HepG2 (cell line): ENCODE data around the gene STK11. TPM values are rescaled to one million over a fixed set of nuclear protein-coding genes. Genes with fewer than 3 reads are reported as not detected.

Source experiments
- ARNT ChIP-seq: fragments of 450-650 bp; IDR thresholded peaks from 2 replicates; pipeline ENCODE4 v1.6.1; 2017
- CREB3 ChIP-seq: sonication (generic); formaldehyde crosslinking; IDR thresholded peaks from 2 replicates; pipeline ENCODE4 v1.5.0; 2020; ENCODE audit warnings: missing genetic modification reagents
- DRAP1 ChIP-seq: IDR thresholded peaks from 2 replicates; pipeline ENCODE4 v1.6.1; 2016; ENCODE audit warnings: missing genetic modification reagents, missing compliant biosample characterization
- FOXJ3 ChIP-seq: sonication (generic); formaldehyde crosslinking; IDR thresholded peaks from 2 replicates; pipeline ENCODE4 v1.4.0; 2020; ENCODE audit warnings: missing genetic modification reagents, mild to moderate bottlenecking, borderline replicate concordance
- FOXM1 ChIP-seq: sonication (generic); formaldehyde crosslinking; IDR thresholded peaks from 2 replicates; pipeline ENCODE4 v1.5.0; 2020; ENCODE audit warnings: missing genetic modification reagents
- HHEX ChIP-seq: IDR thresholded peaks from 2 replicates; pipeline ENCODE4 v1.6.1; 2016; ENCODE audit warnings: control low read depth
- IRF2 ChIP-seq: IDR thresholded peaks from 2 replicates; pipeline ENCODE4 v1.6.1; 2018; ENCODE audit warnings: missing genetic modification reagents, missing compliant biosample characterization
- NCOA5 ChIP-seq: sonication (generic); formaldehyde crosslinking; IDR thresholded peaks from 2 replicates; pipeline ENCODE4 v1.4.0; 2020; ENCODE audit warnings: missing genetic modification reagents
- STAG1 ChIP-seq: sonication (generic); formaldehyde crosslinking; IDR thresholded peaks from 2 replicates; pipeline ENCODE4 v1.4.0; 2020; ENCODE audit warnings: missing genetic modification reagents
- TBP ChIP-seq: sonication (generic); formaldehyde crosslinking; IDR thresholded peaks from 2 replicates; pipeline ENCODE4 v1.5.0; 2020; ENCODE audit warnings: missing genetic modification reagents
- THAP8 ChIP-seq: sonication (generic); formaldehyde crosslinking; IDR thresholded peaks from 2 replicates; pipeline ENCODE4 v1.5.1; 2020; ENCODE audit warnings: missing genetic modification reagents, mild to moderate bottlenecking, borderline replicate concordance
- YEATS2 ChIP-seq: sonication (generic); formaldehyde crosslinking; IDR thresholded peaks from 2 replicates; pipeline ENCODE4 v1.4.0; 2020; ENCODE audit warnings: missing genetic modification reagents, borderline replicate concordance
- ZNF136 ChIP-seq: sonication (generic); formaldehyde crosslinking; IDR thresholded peaks from 2 replicates; pipeline ENCODE4 v1.8.1; 2022; ENCODE audit warnings: low read depth, mild to moderate bottlenecking, moderate library complexity, missing genetic modification reagents
- ZNF180 ChIP-seq: sonication (generic); formaldehyde crosslinking; IDR thresholded peaks from 2 replicates; pipeline ENCODE4 v1.4.0; 2020; ENCODE audit warnings: low read depth, missing genetic modification reagents, borderline replicate concordance
- ZNF280B ChIP-seq: sonication (generic); formaldehyde crosslinking; IDR thresholded peaks from 2 replicates; pipeline ENCODE4 v1.5.0; 2020; ENCODE audit warnings: missing genetic modification reagents, mild to moderate bottlenecking, borderline replicate concordance
- ZNF549 ChIP-seq: sonication (generic); formaldehyde crosslinking; IDR thresholded peaks from 2 replicates; pipeline ENCODE4 v1.5.0; 2020; ENCODE audit warnings: missing genetic modification reagents
- ZNF816 ChIP-seq: sonication (generic); formaldehyde crosslinking; IDR thresholded peaks from 2 replicates; pipeline ENCODE4 v1.8.0; 2022; ENCODE audit warnings: missing genetic modification reagents, mild to moderate bottlenecking, borderline replicate concordance
- ZNF878 ChIP-seq: sonication (generic); formaldehyde crosslinking; IDR thresholded peaks from 2 replicates; pipeline ENCODE4 v1.8.1; 2023; ENCODE audit warnings: mild to moderate bottlenecking, missing genetic modification reagents, moderate library complexity
- ZNF879 ChIP-seq: sonication (generic); formaldehyde crosslinking; IDR thresholded peaks from 2 replicates; pipeline ENCODE4 v1.8.1; 2023; ENCODE audit warnings: missing genetic modification reagents
- ZNF883 ChIP-seq: sonication (generic); formaldehyde crosslinking; IDR thresholded peaks from 2 replicates; pipeline ENCODE4 v1.5.1; 2020; ENCODE audit warnings: mild to moderate bottlenecking, missing genetic modification reagents; ENCODE audit errors: not compliant biosample characterization
- polyA plus RNA-seq, 8 experiments: library from polyadenylated mRNA; depleted of rRNA in 3 of 8; stranded (reverse) in 7 of 8; unstranded in 1 of 8; fragments of >200 nt; fragmentation: Illumina TruSeq in 4 of 8; extraction: Trizol in 4 of 8; gene quantifications; 2 replicates each; pipeline versions ENCODE4 v1.2.1 to v1.2.3, GENCODE V29; 2011 to 2016; ENCODE audit warnings: low read depth in 4 of 8, missing spikeins in 1 of 8, mixed read lengths in 1 of 8; ENCODE audit not compliant: insufficient read depth in 1 of 8
- total RNA-seq, 5 experiments: library from RNA; depleted of rRNA; stranded (reverse); fragments of >200 nt; fragmentation: Illumina TruSeq; extraction: Trizol; gene quantifications; 2 replicates each; pipeline ENCODE4 v1.2.3, GENCODE V29; 2016; ENCODE audit warnings: low read depth in 1 of 5
- TF ChIP-seq, protein P1 (sequence below): sonication (generic); formaldehyde crosslinking; IDR thresholded peaks from 2 replicates; pipeline ENCODE4 v1.5.0; 2020; ENCODE audit warnings: mild to moderate bottlenecking, missing genetic modification reagents, moderate library complexity
- TF ChIP-seq, protein P2 (sequence below): sonication (generic); formaldehyde crosslinking; IDR thresholded peaks from 2 replicates; pipeline ENCODE4 v1.9.0; 2021; ENCODE audit warnings: missing genetic modification reagents, borderline replicate concordance

Gene STK11
- total and polyA plus RNA-seq, 2 of the 13 experiments (the other 11 are each of a cell fraction or from before 2014, with no cell fraction given): 27.5 to 43.6 TPM

- TF ChIP-seq, protein P1, sequence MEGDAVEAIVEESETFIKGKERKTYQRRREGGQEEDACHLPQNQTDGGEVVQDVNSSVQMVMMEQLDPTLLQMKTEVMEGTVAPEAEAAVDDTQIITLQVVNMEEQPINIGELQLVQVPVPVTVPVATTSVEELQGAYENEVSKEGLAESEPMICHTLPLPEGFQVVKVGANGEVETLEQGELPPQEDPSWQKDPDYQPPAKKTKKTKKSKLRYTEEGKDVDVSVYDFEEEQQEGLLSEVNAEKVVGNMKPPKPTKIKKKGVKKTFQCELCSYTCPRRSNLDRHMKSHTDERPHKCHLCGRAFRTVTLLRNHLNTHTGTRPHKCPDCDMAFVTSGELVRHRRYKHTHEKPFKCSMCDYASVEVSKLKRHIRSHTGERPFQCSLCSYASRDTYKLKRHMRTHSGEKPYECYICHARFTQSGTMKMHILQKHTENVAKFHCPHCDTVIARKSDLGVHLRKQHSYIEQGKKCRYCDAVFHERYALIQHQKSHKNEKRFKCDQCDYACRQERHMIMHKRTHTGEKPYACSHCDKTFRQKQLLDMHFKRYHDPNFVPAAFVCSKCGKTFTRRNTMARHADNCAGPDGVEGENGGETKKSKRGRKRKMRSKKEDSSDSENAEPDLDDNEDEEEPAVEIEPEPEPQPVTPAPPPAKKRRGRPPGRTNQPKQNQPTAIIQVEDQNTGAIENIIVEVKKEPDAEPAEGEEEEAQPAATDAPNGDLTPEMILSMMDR: no peak
- TF ChIP-seq, protein P2, sequence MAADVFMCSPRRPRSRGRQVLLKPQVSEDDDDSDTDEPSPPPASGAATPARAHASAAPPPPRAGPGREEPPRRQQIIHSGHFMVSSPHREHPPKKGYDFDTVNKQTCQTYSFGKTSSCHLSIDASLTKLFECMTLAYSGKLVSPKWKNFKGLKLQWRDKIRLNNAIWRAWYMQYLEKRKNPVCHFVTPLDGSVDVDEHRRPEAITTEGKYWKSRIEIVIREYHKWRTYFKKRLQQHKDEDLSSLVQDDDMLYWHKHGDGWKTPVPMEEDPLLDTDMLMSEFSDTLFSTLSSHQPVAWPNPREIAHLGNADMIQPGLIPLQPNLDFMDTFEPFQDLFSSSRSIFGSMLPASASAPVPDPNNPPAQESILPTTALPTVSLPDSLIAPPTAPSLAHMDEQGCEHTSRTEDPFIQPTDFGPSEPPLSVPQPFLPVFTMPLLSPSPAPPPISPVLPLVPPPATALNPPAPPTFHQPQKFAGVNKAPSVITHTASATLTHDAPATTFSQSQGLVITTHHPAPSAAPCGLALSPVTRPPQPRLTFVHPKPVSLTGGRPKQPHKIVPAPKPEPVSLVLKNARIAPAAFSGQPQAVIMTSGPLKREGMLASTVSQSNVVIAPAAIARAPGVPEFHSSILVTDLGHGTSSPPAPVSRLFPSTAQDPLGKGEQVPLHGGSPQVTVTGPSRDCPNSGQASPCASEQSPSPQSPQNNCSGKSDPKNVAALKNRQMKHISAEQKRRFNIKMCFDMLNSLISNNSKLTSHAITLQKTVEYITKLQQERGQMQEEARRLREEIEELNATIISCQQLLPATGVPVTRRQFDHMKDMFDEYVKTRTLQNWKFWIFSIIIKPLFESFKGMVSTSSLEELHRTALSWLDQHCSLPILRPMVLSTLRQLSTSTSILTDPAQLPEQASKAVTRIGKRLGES (CRISPR knock-in tag): no peak
- peak; percentile 94 for TF ChIP-seq ZNF280B
- peak; percentile 46; the same call in 1 of the 2 replicates for TF ChIP-seq NCOA5
- no peak for TF ChIP-seq ZNF136 (CRISPR knock-in tag)
- TF ChIP-seq ZNF180 (CRISPR knock-in tag): no peak
- no peak for TF ChIP-seq FOXM1
- peak; percentile 86 for TF ChIP-seq ZNF883 (CRISPR knock-in tag)
- TF ChIP-seq IRF2 (CRISPR knock-in tag): peak; percentile 82
- TF ChIP-seq ZNF816 (CRISPR knock-in tag): no peak
- no peak for TF ChIP-seq STAG1 (CRISPR knock-in tag)
- TF ChIP-seq ARNT: no peak
- no peak; the same call in 1 of the 2 replicates for TF ChIP-seq DRAP1
- no peak; the same call in 1 of the 2 replicates for TF ChIP-seq YEATS2 (CRISPR knock-in tag)
- TF ChIP-seq TBP (CRISPR knock-in tag): no peak
- no peak for TF ChIP-seq CREB3 (CRISPR knock-in tag)
- no peak for TF ChIP-seq ZNF549 (CRISPR knock-in tag)
- no peak for TF ChIP-seq THAP8 (CRISPR knock-in tag)
- no peak for TF ChIP-seq HHEX (CRISPR knock-in tag)
- TF ChIP-seq FOXJ3 (CRISPR knock-in tag): no peak
- TF ChIP-seq ZNF879 (CRISPR knock-in tag): no peak
- peak; percentile 58; the same call in 1 of the 2 replicates for TF ChIP-seq ZNF878
Measured at GRCh38 chr19:1259206-1259875, 53.8 kb downstream of the STK11 start (continued).
